Suprapubic skin (tissue), 4 donors: ENCODE measurements around the gene SH3BP5.

Experiments used
- EP300 ChIP-seq: sonication (generic); formaldehyde crosslinking; IDR thresholded peaks from one replicate; pipeline ENCODE4 v1.6.1; 2017; ENCODE audit warnings: antibody characterized with exemption
- POLR2A ChIP-seq, 2 donors: fragments of 450-650 bp; IDR thresholded peaks; one replicate each; pipeline ENCODE4 v1.6.1; 2017; ENCODE audit warnings: antibody characterized with exemption in 2 of 2, mild to moderate bottlenecking in 2 of 2, moderate library complexity in 2 of 2
- POLR2AphosphoS5 ChIP-seq, 3 donors: sonication (generic); formaldehyde crosslinking; IDR thresholded peaks; one replicate each; pipeline ENCODE4 v1.6.1; 2017; ENCODE audit warnings: antibody characterized with exemption in 3 of 3
- TF ChIP-seq, protein P1 (sequence below), 2 donors: fragments of 200-600 bp in 1 of 2; fragments of 450-650 bp in 1 of 2; sonication (generic) in 1 of 2; IDR thresholded peaks; one replicate each; pipeline ENCODE4 v1.5.1; 2016 to 2019; ENCODE audit warnings: antibody characterized with exemption in 2 of 2, mild to moderate bottlenecking in 1 of 2, moderate library complexity in 1 of 2

DNA sequence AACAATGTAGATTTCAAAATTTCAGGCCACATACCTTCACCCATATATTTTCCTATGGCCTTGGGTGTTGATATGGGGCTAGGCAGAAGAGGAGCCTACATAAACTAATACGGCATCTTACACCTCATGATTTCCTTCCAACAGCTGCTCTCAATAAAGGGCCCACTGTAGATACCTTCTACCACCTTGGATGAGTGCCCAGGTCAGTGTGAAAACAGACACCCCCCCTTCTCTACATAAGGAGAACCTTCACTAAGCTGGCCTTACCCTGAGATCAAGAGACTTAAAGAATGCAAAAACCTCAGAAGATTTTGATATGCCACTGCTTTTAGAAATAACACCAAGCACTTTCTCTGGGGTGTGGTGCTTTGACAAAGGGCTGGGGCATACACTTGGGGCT is 42.7 kb downstream of the SH3BP5 start:
- TF ChIP-seq, protein P1, sequence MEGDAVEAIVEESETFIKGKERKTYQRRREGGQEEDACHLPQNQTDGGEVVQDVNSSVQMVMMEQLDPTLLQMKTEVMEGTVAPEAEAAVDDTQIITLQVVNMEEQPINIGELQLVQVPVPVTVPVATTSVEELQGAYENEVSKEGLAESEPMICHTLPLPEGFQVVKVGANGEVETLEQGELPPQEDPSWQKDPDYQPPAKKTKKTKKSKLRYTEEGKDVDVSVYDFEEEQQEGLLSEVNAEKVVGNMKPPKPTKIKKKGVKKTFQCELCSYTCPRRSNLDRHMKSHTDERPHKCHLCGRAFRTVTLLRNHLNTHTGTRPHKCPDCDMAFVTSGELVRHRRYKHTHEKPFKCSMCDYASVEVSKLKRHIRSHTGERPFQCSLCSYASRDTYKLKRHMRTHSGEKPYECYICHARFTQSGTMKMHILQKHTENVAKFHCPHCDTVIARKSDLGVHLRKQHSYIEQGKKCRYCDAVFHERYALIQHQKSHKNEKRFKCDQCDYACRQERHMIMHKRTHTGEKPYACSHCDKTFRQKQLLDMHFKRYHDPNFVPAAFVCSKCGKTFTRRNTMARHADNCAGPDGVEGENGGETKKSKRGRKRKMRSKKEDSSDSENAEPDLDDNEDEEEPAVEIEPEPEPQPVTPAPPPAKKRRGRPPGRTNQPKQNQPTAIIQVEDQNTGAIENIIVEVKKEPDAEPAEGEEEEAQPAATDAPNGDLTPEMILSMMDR (IDR thresholded peaks at IDR 0.05) = no peak
- no peak for TF ChIP-seq EP300
- no peak for TF ChIP-seq POLR2AphosphoS5 (IDR thresholded peaks at IDR 0.05)
- no peak for TF ChIP-seq POLR2A (IDR thresholded peaks at IDR 0.05)
